GM18519 (cell line): ENCODE results near the gene PPARA.
A peak's percentile ranks its signal among the peaks of the same experiment; 100 is the strongest.

Experiments
- ATAC-seq: cut with Tn5 transposase; IDR thresholded peaks from one replicate; pipeline ENCODE4 v1.9.1; 2021; ENCODE audit warnings: mild to moderate bottlenecking, moderate library complexity; ENCODE audit not compliant: unreplicated experiment, low FRiP score

The PPARA gene

DNA sequence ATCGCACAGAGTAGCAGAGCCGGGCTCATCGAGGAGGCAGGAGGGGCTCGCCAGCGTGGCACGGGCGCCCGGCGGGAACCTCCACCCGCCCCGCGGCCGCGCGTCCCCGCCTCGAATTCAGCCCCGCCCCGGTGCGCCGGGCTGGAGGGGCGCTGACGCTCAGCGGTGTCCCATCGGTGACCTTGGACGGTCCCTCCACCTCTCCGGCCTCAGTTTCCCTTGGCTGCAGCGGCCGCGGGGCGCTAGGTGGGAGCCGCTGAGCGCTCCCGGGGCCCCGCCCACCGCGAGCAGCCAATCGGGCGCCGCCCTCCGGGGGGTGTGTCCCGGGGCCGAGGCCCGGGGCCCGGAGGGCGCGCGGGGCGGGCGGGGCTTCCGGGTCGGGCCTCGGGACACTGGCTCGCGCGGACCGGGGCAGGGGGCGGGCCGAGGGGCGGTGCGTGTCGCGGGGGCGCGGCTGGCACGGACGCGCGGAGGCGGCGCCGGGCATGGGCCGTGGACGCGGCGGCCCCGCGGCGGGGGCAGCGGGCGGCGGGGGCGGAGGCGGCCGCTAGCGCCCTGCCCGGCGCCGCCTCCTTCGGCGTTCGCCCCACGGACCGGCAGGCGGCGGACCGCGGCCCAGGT is at the start of gene PPARA:
TSS of gene PPARA (plus strand) at position 493 of the 621 bp plus-strand sequence. CDS start 47,858 bp downstream, outside the sequence.
- ATAC-seq: peak; percentile 45

DNA sequence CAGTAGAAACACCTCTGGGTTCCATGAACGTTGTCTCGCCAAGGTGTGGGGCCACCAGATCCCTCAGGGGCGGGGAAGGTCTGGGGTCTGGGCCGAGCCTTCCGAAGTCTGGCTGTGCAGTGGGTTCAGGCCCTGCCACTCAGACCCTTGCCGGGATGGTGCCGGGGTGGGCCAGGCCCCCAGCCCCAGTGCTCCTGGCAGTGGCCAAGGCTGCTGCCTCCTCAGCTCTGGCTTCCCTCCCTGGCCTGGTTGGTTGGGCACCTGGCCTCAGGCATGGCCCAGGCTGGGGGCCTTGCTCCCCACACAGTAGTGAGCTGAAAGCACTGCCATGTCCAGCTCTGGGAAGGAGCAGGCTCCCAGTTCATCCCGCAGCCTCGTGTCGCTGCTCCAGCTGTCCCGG is 48.2 kb upstream of the PPARA start:
- ATAC-seq: no peak

DNA sequence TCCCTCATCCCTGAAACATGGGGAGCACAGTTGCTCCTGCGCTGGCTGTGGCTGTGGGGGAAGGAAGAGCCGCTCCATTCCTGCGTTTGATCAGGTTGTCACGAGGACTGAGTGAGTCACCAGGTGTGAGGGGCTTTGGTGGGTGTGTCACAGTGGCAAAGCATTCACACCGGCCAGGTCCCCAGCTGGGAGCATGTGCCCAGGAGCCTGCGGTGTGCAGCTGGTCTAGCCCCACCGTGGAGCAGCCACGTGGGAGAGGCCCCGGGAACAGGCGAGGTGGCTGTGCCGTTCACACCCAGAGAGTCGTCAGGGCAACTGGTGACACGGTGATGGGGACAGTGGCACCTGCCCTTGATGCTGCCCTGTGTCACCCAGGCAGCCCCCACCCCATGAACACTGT is 47.6 kb upstream of the PPARA start:
- no peak for ATAC-seq

GRCh38 chr22:46103181-46103580 is 47.1 kb upstream of the PPARA start:
- ATAC-seq: no peak

GRCh38 chr22:46103664-46104063 is 46.7 kb upstream of the PPARA start:
- ATAC-seq: no peak

- no peak for ATAC-seq
Observed at GRCh38 chr22:46104170-46104880, 46.0 kb upstream of the PPARA start.

GRCh38 chr22:46104881-46105493 is 45.3 kb upstream of the PPARA start:
- no peak for ATAC-seq

GRCh38 chr22:46105494-46106278 is 44.6 kb upstream of the PPARA start:
- no peak for ATAC-seq

DNA sequence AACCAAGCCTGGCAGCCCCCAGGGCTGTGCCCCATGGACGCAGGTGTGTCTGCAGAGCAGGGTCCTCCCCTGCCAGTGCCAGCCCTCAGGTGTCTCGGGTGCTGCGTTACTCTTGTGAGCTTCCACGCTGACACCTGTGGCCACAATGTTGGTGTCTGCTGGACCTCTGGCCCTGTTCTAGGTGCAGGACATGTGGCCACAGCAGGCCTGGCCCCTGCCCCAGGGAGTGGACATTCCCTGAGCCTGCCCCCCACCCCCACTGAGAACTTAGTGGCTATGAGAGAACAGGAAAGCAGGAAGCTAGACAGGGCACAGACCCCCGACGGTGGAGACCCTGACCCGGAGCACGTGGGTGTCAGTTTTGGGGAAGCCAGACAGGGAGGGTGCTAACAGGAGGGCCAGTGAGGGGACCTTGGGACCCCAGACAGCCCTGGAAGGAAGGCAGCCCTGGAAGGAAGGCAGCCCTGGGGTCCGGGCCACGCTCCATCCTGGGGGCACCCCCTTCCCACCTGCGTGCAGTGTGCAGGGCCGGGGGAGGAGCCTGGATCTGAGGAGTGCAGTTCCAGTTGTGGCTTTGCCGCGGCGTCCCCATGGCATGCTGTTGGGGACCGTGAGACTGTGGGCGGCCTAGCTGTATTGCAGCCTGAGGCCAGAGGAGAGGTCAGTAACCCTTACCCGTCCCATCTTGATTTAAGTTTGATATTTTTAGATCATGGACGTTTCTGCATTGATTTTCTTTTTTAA is 43.9 kb upstream of the PPARA start:
- ATAC-seq: no peak

GRCh38 chr22:46107089-46107664 is 43.1 kb upstream of the PPARA start:
- no peak for ATAC-seq

- ATAC-seq: no peak
Observed at GRCh38 chr22:46107753-46108563, 42.4 kb upstream of the PPARA start.

DNA sequence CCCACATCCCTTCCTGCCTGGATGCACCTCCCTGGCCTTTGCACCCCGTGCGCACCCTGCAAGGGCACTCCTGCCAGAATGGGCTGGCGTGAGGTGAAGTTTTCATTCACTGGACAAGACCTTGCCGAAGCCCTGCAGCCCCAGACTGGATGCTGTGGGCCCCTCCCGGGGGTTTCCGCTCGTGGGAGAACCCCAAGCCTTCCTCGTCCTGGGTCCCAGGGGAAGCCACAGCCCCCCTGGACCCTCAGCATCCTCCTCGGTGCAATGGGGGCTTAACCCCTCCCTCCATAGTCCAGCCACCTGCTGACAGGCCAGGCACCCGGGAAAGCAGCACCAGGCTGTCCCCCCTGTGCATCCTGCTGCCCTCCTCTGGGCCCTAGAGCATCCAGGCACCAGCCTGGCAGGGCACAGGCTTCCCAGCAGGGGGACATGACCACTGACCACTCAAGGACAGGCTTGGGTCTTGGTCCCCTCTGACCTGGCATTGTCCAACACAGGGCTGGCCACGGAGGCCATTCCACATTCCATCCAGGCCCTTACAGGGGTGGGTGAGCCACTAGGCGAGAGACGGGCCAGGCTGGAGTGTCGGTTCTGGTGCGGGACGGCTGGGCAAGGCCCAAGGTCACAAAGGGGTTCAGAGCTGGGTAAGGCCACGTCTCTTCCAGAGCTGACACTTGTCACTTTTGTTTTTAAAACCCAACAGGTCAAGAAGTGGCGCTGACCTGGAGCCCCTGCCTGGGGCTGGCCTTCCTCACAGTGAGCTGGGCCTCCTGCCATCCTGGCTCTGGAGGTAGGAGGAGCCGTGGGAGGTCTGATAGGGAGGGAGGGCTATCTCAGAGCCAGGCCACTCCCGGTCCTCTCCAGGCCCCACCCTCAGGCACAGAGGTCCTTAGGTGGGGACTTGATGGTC is 41.5 kb upstream of the PPARA start:
- ATAC-seq: no peak

DNA sequence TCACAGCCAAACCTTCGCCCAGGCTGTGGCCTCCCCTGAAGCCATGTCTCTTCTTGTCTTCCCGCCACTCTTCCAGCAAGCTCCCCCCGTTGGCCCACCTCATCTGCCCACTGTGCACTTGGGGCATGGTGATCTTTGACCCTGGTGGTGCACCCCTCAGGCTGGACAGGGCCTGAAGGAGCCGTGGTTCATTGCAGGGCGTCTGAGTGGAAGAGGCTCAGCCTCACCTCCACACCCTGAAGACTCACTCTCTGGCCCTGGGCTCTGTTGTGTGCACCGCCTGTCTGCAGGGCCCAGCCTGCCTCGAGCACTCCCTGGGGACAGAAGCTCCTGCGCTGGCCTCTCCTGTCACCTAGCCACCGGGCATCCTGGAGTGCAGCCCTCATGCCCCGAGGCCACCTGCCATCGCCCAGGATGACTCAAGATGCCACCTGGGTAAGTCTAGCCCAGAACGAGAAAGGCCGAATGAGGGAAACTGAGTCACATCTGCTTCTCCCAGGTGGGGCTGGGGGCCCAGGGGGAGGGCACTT is 40.8 kb upstream of the PPARA start:
- ATAC-seq: no peak

DNA sequence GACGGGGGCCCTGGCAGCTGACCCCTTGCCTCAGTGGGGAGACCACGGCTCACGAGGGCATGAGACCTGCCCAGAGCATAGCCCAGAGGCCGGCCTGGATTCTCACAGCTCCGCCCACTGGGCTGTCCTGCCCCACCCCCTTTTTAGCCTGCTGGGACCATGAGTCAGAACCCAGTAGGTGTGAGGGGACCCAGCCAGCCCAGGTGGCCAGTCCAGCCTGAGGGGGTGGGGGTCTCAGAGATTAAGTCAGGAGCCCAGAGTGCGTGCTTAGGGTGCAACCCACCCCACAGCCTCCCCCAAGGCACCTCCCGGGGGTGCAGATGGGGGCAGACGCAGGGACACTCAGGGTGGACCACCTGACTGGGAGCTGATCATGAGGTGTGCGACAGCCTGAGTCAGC is 40.1 kb upstream of the PPARA start:
- ATAC-seq: no peak

- no peak for ATAC-seq
Observed at GRCh38 chr22:46111645-46112306, 38.5 kb upstream of the PPARA start.

- no peak for ATAC-seq
Observed at GRCh38 chr22:46112405-46112804, 37.9 kb upstream of the PPARA start.

- no peak for ATAC-seq
Observed at GRCh38 chr22:46113110-46113909, 37.0 kb upstream of the PPARA start.
